Right lobe of liver (tissue), 6 donors: ENCODE data around the gene WFDC1. TPM values are rescaled to one million over a fixed set of nuclear protein-coding genes. Genes with fewer than 3 reads are reported as not detected.

Source experiments
- ATAC-seq, 4 donors: fragments of 200-7000 bp; cut with Tn5 transposase; one replicate each; pipeline ENCODE4 v1.9.1; 2020; ENCODE audit warnings: mild to moderate bottlenecking in 4 of 4, moderate library complexity in 4 of 4
- DNase-seq, 3 donors: peaks; one replicate each; pipeline ENCODE4 v3.0.0-alpha.2; 2020
- H3K27ac ChIP-seq, 3 donors: fragments of 200-600 bp; one replicate each; pipeline ENCODE4 v1.8.0; 2022
- H3K27me3 ChIP-seq, 2 donors: fragments of 200-600 bp; one replicate each; pipeline ENCODE4 v1.8.0; 2022
- H3K36me3 ChIP-seq, 4 donors: fragments of 200-600 bp; sonication (generic) in 1 of 4; one replicate each; pipeline versions ENCODE4 v1.5.1 to v1.8.0; 2017 to 2022; ENCODE audit warnings: control low read depth in 1 of 4
- H3K4me1 ChIP-seq, 4 donors: fragments of 200-600 bp; sonication (generic) in 1 of 4; one replicate each; pipeline versions ENCODE4 v1.5.1 to v1.8.0; 2017 to 2022; ENCODE audit warnings: control low read depth in 1 of 4
- H3K4me3 ChIP-seq, 3 donors: fragments of 200-600 bp; one replicate each; pipeline ENCODE4 v1.8.0; 2022
- H3K9me3 ChIP-seq, 4 donors: fragments of 200-600 bp; sonication (generic) in 1 of 4; one replicate each; pipeline versions ENCODE4 v1.5.1 to v1.8.0; 2017 to 2022; ENCODE audit warnings: control low read depth in 1 of 4
- POLR2A ChIP-seq: fragments of 450-650 bp; IDR thresholded peaks from one replicate; pipeline ENCODE4 v1.6.1; 2017; ENCODE audit warnings: antibody characterized with exemption, mild to moderate bottlenecking
- WGBS: methylation state at CpG from one replicate; pipeline ENCODE4 v1.1.6; 2018; ENCODE audit warnings: low coverage, low lambda C conversion rate; ENCODE audit not compliant: insufficient coverage; ENCODE audit errors: missing lambda C conversion rate; 5-methylcytosine and 5-hydroxymethylcytosine counted together
- intact Hi-C, 2 donors: fragments of 100-400 bp; cut with DNase I; formaldehyde crosslinking; loops; one replicate each; pipeline versions ENCODE4 v1.11.2 to v1.14.1; 2022
- total RNA-seq, 6 experiments: library from RNA; depleted of rRNA in 2 of 6; stranded (reverse); fragments of >200 nt in 2 of 6; fragmentation: NEBNext Ultra II Directional in 3 of 6; extraction: Animal tissue kit (Norgen Biotek cat#: 25700) in 3 of 6; gene quantifications; one replicate each; pipeline versions ENCODE4 v1.1.0 to v1.2.4, GENCODE V29; 2016 to 2023
- TF ChIP-seq, protein P1 (sequence below), 4 donors: fragments of 200-600 bp in 3 of 4; fragments of 450-650 bp in 1 of 4; IDR thresholded peaks; one replicate each; pipeline versions ENCODE4 v1.5.1 to v1.8.0; 2016 to 2022; ENCODE audit warnings: antibody characterized with exemption in 4 of 4, mild to moderate bottlenecking in 2 of 4
- donor health status: DM: no; HTN: yes; CAD: no.
- donor health status: DM: no; HTN: no; CAD: no.
- donor health status: DM: no; HTN: no; CAD: no.
- donor health status: DM: no; HTN: yes; CAD: no.
- donor health status: DM: no; HTN: yes; CAD: no.

Gene WFDC1
- total RNA-seq, 6 experiments from 2014 or later, result 0.64 to 5.0 (median 2.3) TPM

DNA sequence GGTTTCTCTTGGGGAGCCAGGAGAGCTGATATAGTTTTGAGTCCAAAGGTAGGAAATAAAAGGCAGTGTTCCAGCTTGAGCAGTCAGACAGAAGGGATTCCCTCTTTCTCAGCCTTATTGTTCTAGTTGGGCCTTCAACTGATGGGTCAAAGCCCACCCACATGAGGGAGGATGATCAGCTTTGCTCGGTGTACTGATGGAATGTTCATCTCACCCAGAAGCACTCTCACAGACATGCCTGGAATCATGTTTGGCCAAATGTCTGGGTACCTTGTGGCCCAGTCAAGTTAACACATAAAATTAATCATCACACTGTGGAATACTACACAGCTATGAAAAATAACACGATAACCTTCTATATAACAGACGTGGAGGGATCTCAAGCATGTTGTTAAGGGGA is 31.7 kb upstream of the WFDC1 start:
- H3K4me3 ChIP-seq, result no peak overlapping the region
- no peaks in the 10 kb centered on the region for H3K4me1 ChIP-seq
- no peaks in the 10 kb centered on the region for H3K36me3 ChIP-seq
- H3K27ac ChIP-seq, result no peak overlapping the region
- ATAC-seq (no peak), DNase-seq (no peak)
- no peaks in the 10 kb centered on the region for H3K9me3 ChIP-seq
- TF ChIP-seq, protein P1, sequence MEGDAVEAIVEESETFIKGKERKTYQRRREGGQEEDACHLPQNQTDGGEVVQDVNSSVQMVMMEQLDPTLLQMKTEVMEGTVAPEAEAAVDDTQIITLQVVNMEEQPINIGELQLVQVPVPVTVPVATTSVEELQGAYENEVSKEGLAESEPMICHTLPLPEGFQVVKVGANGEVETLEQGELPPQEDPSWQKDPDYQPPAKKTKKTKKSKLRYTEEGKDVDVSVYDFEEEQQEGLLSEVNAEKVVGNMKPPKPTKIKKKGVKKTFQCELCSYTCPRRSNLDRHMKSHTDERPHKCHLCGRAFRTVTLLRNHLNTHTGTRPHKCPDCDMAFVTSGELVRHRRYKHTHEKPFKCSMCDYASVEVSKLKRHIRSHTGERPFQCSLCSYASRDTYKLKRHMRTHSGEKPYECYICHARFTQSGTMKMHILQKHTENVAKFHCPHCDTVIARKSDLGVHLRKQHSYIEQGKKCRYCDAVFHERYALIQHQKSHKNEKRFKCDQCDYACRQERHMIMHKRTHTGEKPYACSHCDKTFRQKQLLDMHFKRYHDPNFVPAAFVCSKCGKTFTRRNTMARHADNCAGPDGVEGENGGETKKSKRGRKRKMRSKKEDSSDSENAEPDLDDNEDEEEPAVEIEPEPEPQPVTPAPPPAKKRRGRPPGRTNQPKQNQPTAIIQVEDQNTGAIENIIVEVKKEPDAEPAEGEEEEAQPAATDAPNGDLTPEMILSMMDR (IDR thresholded peaks at IDR 0.05), result no peak
- no peak for TF ChIP-seq POLR2A
- intact Hi-C loops, result no loop called here
- no peaks in the 10 kb centered on the region for H3K27me3 ChIP-seq
- WGBS, result 79% methylated on average over 2 of the region's 3 CpGs

DNA sequence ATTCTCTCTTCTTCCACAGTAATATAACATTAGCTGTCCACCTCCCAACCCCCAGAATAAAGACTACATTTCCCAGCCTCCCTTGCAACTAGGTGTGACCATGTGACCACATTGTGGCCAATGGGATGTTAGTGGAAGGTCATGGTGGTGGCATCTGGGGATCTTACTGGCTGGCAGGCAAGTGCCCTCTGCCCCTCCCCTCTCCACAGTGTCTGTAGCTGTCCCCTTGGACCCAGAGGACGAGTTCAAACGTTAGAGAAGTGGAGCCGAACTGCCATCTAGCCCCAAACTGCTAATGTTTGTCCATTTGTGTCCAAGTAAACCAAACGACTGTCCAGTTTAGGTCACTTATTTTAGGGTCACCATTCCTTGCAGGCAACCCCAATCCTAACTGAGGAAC is 28.2 kb upstream of the WFDC1 start:
- Histone ChIP-seq H3K4me1 (no peaks in the 10 kb centered on the region), H3K27ac (peak overlapping the region in 1 of 3 donors; percentile 12), H3K36me3 (no peaks in the 10 kb centered on the region), H3K4me3 (no peak overlapping the region), H3K27me3 (no peaks in the 10 kb centered on the region), H3K9me3 (no peaks in the 10 kb centered on the region)
- intact Hi-C loops, result no loop called here
- WGBS, result 32% methylated on average over 4 of the region's 4 CpGs
- TF ChIP-seq, protein P1 (IDR thresholded peaks at IDR 0.05), result no peak
- TF ChIP-seq POLR2A, result no peak
- DNase-seq (peak; percentile 46 to 87 (median 76)), ATAC-seq (peak; percentile 99 to 100 (median 100))

DNA sequence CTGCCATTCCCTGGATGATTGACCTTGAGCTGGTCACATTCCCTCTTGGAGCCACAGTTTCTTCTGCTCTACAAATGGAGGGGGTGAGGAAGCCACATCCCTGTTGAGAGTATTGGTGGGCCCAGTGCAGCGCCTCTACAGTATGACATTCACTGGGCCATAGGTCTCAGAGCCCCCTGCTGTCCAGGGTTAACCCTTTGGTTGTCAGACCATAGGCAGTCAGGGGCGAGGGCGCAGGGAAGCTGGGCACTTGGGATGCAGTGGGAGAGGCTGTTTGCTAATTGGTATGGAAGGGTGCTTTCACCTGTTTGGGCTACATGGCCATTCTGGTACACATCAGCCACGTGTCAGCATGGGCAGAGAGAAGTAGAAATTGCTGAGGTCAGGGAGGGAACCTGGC is 27.3 kb upstream of the WFDC1 start:
- H3K36me3 ChIP-seq, result no peaks in the 10 kb centered on the region
- H3K4me1 ChIP-seq, result no peaks in the 10 kb centered on the region
- H3K27me3 ChIP-seq, result no peaks in the 10 kb centered on the region
- ATAC-seq (no peak), DNase-seq (no peak)
- intact Hi-C loops, result no loop called here
- H3K9me3 ChIP-seq, result no peaks in the 10 kb centered on the region
- 67% methylated on average over 2 of the region's 4 CpGs for WGBS
- H3K4me3 ChIP-seq, result no peak overlapping the region
- TF ChIP-seq, protein P1 (IDR thresholded peaks at IDR 0.05), result no peak
- no peak for TF ChIP-seq POLR2A
- H3K27ac ChIP-seq, result no peak overlapping the region

DNA sequence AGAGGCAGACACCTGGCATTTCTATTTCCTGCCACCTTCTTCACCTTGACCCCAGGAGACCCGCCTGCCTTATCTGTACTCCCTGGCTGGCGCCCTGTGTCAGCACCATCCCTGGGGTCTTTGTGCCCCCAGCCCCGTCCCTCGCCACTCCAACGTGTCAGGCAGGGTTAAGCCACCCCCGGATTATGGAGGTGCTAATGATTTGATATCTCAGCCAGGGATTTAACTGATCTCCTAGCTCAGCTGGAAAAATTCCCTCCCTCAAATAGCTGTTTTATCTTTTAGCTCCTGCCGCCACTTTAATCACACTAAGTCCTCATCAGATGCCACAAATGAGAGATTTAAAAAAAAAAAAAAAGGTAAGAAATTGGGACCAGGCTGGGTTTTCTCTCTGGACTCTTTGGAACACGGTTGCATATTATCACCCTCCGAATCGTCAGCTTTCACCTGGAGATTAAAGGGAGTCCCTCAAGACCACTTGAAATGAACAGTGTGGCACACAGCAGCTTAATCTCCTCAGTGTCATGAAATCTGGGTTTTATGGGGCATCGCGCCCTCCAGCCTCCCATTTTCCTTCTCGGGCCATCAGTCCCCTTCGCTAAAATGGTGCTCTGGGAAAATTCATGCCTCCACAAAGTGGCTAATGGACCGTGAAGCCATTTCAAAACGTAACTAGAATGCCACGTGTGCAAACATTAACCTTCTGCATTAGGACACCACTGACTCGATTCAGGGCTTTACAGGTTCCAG is 26.2 kb upstream of the WFDC1 start:
- no peaks in the 10 kb centered on the region for H3K9me3 ChIP-seq
- no peak for TF ChIP-seq POLR2A
- TF ChIP-seq, protein P1 (IDR thresholded peaks at IDR 0.05), result no peak

More for the DNA sequence above, 26.2 kb upstream of the WFDC1 start:
- H3K27ac ChIP-seq, result no peak overlapping the region
- H3K4me3 ChIP-seq, result no peak overlapping the region
- WGBS, result 48% methylated on average over 18 of the region's 18 CpGs
- H3K4me1 ChIP-seq, result no peaks in the 10 kb centered on the region
- H3K27me3 ChIP-seq, result no peaks in the 10 kb centered on the region
- intact Hi-C loops, result no loop called here
- DNase-seq, result no peak
- no peak for ATAC-seq
- H3K36me3 ChIP-seq, result no peaks in the 10 kb centered on the region
